Lower leg skin (tissue), 4 donors: ENCODE measurements around the gene NLE1. TPM values are rescaled to one million over a fixed set of nuclear protein-coding genes. Genes with fewer than 3 reads are reported as not detected.

ENCODE experiments used
- DNase-seq, 2 donors: peaks; one replicate each; pipeline ENCODE4 v3.0.0-alpha.2; 2019; ENCODE audit warnings: low spot score in 2 of 2
- H3K4me3 ChIP-seq: fragments of 200-600 bp; sonication (generic); 2 replicates; pipeline ENCODE4 v1.5.1; 2017; ENCODE audit warnings: mild to moderate bottlenecking, low read depth; ENCODE audit not compliant: poor library complexity, severe bottlenecking
- POLR2A ChIP-seq, 2 donors: fragments of 450-650 bp; IDR thresholded peaks; one replicate each; pipeline ENCODE4 v1.6.1; 2016 to 2017; ENCODE audit warnings: antibody characterized with exemption in 2 of 2, mild to moderate bottlenecking in 1 of 2, moderate library complexity in 1 of 2
- WGBS, 2 donors: methylation state at CpG; one replicate each; pipeline ENCODE4 v1.1.5; 2018; 5-methylcytosine and 5-hydroxymethylcytosine counted together
- intact Hi-C: fragments of 100-400 bp; cut with DNase I; formaldehyde crosslinking; loops from one replicate; pipeline ENCODE4 v1.15.0; 2023; ENCODE audit warnings: low total_unique reads
- total RNA-seq, 4 donors: library from RNA; depleted of rRNA; stranded (reverse); fragments of >200 nt; gene quantifications; one replicate each; pipeline ENCODE4 v1.1.0, GENCODE V29; 2016
- TF ChIP-seq, protein P1 (sequence below), 3 donors: fragments of 450-650 bp; IDR thresholded peaks; one replicate each; pipeline ENCODE4 v1.5.1; 2016; ENCODE audit warnings: antibody characterized with exemption in 3 of 3, mild to moderate bottlenecking in 3 of 3, moderate library complexity in 2 of 3

Gene NLE1
- total RNA-seq, 4 donors from 2014 or later, result 12.7 to 23.0 (median 13.2) TPM

DNA sequence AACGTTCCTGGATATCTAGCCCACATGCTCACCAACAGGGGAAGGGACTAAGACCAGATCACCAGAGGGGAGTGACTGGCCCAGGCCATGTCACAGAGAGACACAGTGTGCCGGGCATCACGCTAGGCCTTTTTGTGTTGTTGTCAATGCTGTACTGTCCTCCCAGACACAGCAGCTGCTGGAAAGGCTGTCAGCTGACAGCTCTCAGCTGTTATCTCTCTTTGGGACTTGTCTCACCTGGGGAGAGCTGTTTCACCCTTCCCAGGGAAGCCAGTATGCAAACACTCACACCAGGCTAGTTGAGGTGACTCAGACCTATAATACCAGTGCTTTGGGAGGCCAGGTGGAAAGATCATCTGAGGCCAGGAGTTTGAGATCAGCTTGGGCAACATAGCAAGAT is 24.9 kb upstream of the NLE1 start:
- intact Hi-C loops, result no loop called here
- H3K4me3 ChIP-seq, result no peak overlapping the region
- TF ChIP-seq, protein P1, sequence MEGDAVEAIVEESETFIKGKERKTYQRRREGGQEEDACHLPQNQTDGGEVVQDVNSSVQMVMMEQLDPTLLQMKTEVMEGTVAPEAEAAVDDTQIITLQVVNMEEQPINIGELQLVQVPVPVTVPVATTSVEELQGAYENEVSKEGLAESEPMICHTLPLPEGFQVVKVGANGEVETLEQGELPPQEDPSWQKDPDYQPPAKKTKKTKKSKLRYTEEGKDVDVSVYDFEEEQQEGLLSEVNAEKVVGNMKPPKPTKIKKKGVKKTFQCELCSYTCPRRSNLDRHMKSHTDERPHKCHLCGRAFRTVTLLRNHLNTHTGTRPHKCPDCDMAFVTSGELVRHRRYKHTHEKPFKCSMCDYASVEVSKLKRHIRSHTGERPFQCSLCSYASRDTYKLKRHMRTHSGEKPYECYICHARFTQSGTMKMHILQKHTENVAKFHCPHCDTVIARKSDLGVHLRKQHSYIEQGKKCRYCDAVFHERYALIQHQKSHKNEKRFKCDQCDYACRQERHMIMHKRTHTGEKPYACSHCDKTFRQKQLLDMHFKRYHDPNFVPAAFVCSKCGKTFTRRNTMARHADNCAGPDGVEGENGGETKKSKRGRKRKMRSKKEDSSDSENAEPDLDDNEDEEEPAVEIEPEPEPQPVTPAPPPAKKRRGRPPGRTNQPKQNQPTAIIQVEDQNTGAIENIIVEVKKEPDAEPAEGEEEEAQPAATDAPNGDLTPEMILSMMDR (IDR thresholded peaks at IDR 0.05), result no peak
- TF ChIP-seq POLR2A (IDR thresholded peaks at IDR 0.05), result no peak
- peak in 1 of 2 donors; percentile 60 for DNase-seq
- WGBS, 2 donors, result 68% methylated on average over 3 of the region's 3 CpGs

- intact Hi-C loops, result no loop called here
- DNase-seq, result peak in 1 of 2 donors; percentile 61
- no peak overlapping the region for H3K4me3 ChIP-seq
- 43 to 65% methylated on average over 5 of the region's 5 CpGs for WGBS, 2 donors
- no peak for TF ChIP-seq POLR2A (IDR thresholded peaks at IDR 0.05)
- TF ChIP-seq, protein P1 (IDR thresholded peaks at IDR 0.05), result no peak
Observed at GRCh38 chr17:35166526-35166925, 24.4 kb upstream of the NLE1 start.

GRCh38 chr17:35164716-35165115 is 22.6 kb upstream of the NLE1 start:
- whole genome bisulfite sequencing, 2 donors, result 76 to 80% methylated on average over 5 of the region's 5 CpGs

GRCh38 chr17:35163886-35164285 is 21.8 kb upstream of the NLE1 start:
- intact Hi-C loops, result no loop called here
- 99 to 100% methylated on average over 7 of the region's 7 CpGs for WGBS, 2 donors
- no peak overlapping the region for H3K4me3 ChIP-seq
- DNase-seq, result no peak
- no peak for TF ChIP-seq POLR2A (IDR thresholded peaks at IDR 0.05)
- TF ChIP-seq, protein P1 (IDR thresholded peaks at IDR 0.05), result no peak

More at GRCh38 chr17:35164716-35165115, 22.6 kb upstream of the NLE1 start:
- TF ChIP-seq POLR2A (IDR thresholded peaks at IDR 0.05), result no peak
- TF ChIP-seq, protein P1 (IDR thresholded peaks at IDR 0.05), result no peak
- no peak for DNase-seq
- intact Hi-C loops, result no loop called here
- H3K4me3 ChIP-seq, result no peak overlapping the region

- WGBS, 2 donors, result 64 to 82% methylated on average over 4 of the region's 4 CpGs
- TF ChIP-seq POLR2A (IDR thresholded peaks at IDR 0.05), result no peak
- TF ChIP-seq, protein P1 (IDR thresholded peaks at IDR 0.05), result no peak
- intact Hi-C loops, result no loop called here
- no peak for DNase-seq
- H3K4me3 ChIP-seq, result no peak overlapping the region
Observed at GRCh38 chr17:35162755-35163154, 20.7 kb upstream of the NLE1 start.

DNA sequence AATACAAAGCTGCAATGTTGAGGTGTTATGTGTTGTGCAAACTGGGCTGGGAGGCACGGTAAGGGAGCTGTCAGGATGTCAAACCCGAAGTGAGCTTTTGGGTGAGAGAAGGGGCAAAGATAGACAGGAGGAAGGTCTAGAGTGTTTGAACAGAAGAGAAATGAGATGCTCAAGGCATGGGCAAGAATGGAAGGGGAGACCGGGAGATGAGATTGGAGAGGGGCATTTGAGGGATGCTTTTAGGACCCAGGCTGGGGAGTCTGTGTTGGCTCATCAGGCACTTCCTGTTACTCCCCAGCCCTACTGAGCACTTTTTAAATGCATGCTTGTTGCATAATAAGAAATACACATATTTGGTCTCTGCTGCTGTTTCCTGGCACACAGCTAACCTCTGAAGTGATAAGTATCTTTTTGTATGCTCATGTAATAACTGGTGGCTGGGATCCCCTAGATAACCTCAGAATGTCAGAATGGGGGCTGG is 19.2 kb upstream of the NLE1 start:
- no peak overlapping the region for H3K4me3 ChIP-seq
- DNase-seq, result no peak
- WGBS, 2 donors, result 66 to 68% methylated on average over 3 of the region's 3 CpGs
- TF ChIP-seq, protein P1 (IDR thresholded peaks at IDR 0.05), result no peak
- TF ChIP-seq POLR2A (IDR thresholded peaks at IDR 0.05), result no peak
- intact Hi-C loops, result no loop called here
